ENCODE results near the gene SLC38A2.
"Not testable (repeated sequence)": the region's sequence is repeated elsewhere in the genome, so short reads cannot be mapped to it uniquely, and the experiment has no call there.

The SLC38A2 gene

DNA sequence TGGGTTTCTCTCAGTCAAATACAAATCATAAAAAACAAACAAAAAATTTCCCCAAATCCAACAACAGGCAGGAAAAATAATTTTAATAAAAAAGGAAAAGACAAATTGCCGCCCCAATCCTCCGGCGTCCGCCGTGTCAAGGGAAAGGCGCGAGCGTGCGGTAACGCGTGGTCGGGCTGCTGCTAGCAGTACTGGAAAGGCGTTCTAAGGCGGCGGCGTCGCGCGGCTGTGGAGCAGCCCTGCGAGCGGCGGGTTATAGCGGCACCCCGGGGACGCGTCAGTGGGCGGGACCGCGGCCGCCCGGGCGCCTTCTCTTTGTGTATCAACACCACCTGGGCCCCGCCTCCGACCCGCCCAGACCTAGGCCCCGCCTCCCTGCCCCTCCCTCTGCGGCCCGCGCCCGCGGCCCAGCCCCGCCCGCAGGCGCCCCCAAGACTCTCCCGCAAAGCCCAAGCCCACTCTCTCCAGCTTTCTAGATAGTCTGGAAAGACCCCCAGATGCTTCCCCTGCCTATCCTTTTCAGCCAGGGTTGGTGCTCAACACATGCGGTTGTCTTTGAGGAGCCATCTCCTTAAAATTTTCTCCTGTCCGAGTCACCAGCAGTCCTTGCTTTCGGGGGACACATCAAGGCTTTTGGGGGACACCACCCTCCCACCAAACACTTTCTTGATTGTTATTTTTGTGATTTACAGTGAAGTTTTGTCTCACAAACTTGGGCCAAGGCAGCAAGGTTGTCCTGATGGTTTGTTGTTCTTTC, at the start of gene SLC38A2:
Gene SLC38A2 (minus strand): TSS at position 230 of the 757 bp plus-strand sequence. CDS start 1,480 bp downstream, outside the sequence.
- DNase-seq = peak; percentile 80

DNA sequence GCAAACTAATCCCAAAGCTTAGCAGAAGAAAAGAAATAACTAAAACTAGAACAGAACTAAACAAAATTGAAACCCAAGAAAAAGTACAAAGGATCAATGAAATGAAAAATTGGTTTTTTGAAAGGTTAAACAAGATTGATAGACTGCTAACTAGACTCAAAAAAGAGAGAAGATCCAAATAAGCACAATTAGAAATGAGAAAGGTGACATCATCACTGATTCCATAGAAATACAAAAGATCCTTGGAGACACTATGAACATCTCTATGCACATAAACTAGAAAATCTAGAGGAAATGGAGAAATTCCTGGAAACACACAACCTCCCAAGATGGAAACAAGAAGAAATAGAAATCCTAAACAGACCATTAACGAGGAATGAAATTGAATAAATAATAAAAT, 47.1 kb upstream of the SLC38A2 start:
- DNase-seq = no peak

DNA sequence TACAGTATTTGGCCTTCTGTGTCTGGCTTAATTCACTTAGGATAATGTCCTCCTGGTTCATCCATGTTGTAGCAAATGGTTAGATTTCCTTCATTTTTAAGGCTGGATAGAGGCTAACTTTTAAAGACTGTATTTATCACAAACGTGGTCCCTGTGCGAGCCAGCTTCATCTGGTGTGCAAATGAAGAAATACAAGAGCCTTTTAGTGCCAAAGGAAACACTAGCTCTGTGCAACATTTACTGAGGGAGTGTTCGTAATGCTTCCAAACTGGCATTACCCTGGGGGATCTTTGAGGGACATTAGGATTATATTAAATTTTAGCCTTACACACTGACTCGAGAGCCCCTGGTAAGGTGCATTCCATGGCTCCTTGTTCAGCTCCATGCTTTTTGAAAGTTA, 43.0 kb upstream of the SLC38A2 start:
- no peak for DNase-seq

DNA sequence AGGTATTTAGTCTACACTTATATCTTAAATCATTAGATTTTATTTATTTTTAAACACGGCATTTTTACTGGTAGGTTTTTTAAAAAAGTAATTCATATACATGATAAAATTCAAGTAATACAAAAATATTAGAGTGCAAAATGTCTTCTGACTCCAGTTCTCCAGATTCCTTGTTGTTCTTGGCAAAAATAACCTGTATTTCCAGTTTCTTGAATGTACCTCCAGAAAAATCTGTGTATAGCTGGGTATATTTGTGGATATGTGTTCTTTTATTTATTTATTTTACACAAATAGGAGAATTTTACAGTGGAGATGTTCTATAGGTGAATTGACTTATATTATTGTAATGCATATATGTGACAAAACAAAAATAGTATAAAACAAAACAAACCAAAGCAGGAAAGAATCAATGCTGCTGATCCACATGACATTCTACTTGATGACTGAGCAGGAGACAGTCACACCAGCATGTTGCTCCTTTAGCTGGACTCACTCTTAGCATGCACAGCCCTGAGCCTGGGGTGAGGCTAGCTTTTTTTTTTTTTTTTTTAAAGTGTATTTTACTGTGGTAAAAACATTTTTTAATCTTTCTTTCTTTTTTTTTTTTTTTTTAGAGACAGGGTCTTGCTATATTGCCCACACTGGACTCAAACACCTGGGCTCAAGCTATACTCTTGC, 42.2 kb upstream of the SLC38A2 start:
- no peak for DNase-seq

DNA sequence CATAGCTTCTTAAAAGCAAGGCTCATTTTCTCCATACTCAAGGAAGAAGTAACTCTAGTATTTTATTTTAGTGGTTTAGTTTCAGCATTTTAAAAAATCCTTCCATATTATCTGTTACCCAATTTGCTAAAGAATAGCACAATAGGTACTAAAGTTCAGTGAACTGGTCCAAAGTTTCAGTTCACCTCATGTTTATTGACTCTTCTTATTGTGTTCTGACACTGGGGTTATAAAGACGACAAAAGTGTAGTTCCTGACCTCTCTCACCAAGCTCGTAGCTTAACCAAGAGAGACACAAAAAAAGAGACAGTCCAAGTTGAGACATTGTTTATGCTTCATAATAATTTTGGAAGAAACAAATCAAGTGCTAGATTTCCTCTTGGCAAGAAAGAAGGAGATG, 40.8 kb upstream of the SLC38A2 start:
- DNase-seq = no peak

DNA sequence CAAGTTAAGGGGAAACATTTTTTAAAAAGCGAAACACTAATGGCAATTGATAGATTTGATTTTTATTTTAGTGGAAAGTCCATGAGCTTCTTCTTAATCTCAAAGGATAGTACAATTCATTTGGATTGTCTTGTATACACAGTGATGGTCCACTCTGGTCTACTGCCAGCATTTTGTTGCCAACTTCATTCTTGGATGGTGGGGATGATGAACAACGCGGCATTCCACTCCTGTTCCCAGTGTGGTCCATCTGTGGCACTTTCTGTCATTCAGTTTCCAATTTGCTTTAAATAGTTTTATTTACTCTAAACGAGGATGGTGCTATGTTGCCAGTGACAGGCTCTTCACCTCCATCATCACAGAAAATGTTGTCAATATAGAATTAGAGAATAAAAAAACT, 40.3 kb upstream of the SLC38A2 start:
- no peak for DNase-seq

DNA sequence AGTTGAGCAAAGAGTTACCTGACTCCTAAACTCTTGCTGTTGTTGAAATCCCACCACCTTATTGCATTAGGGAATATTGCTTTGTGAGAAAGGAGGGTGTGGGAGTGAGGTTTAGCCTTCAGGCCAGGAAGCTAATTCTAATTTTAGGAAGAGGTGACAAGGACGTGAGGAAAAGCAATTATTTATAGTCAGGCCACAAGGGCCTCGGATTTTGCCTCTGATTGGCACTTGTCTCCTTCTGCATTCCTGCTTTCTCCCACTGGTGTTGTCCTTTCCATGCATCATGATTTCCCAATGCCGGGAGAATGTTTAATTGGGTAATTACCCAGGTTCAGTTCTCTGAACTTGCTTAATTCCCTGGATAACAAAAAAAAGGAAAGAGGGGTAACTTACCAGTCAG, 37.9 kb upstream of the SLC38A2 start:
- DNase-seq = no peak

DNA sequence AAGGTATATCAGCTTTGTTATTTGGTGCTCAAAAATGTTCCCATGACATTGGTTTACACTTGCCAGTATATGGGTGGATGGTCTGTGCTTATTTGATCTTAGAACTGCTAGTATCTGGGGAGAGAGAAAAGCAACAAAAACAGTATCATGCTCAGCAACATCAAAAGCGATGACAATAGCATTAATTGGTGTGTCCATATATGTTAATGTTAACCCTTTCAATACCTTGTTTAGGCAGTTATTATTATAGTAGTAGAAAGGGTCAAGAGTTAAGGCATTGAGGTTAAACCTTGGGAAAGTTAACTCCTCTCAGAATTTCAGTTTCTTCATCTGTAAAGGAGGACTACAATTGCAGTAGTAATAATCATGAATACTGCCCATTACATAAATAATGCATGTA, 37.4 kb upstream of the SLC38A2 start:
- no peak for DNase-seq

DNA sequence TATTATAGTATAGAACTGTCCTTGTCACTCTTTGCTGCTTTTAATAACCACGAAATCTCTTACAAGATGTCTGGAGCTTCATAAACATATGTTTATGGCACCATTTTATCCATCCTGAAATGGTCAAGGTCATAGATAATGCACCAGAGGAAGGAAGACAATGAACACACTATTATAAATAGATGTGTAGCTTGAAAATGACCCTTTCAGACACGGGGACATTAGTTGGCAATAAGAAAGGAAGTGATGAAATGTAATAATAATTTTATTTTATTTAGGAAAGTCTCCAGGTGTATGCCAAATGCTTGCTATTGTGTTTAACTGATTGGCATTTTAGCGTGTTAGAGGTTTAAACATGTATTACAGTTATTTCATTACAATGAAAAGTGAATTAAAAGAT, 36.8 kb upstream of the SLC38A2 start:
- DNase-seq = no peak

DNA sequence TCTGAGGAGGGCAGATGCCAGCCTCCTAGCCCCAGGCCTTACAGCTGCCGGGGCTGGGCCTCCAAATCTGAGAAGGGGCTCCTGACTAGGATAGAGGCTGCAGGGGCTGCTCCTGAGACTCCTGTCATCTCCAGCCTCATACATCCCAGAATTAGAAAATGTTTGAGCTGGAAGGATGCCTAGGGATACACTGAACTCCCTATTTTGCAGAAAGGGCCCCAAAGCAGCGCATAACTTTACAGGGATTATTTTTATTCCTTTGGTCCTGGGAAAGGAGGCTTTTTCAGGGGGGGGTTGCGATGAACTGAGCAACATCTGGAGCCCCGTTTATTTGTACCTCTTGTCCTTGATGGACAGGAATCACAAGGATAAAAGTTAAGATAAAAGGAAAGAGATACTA, 35.9 kb upstream of the SLC38A2 start:
- no peak for DNase-seq

DNA sequence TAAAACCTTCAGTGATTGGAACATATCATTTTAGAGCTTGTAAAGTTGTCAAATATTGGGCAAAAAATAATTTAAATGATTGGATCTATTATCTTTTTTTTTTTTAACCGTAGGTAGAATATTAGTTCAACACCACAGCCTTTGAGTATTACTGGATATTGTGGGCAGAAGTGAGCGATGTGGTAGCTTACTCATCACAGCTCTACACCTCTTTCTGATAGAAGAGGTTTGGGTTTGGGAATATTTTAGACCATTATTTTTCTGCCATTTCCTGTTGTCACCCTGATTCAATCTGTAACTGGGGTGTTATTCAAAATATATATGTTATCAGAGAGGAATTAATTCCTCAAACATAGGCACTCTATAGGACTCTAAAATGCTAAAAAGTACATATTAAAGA, 34.8 kb upstream of the SLC38A2 start:
- no peak for DNase-seq

DNA sequence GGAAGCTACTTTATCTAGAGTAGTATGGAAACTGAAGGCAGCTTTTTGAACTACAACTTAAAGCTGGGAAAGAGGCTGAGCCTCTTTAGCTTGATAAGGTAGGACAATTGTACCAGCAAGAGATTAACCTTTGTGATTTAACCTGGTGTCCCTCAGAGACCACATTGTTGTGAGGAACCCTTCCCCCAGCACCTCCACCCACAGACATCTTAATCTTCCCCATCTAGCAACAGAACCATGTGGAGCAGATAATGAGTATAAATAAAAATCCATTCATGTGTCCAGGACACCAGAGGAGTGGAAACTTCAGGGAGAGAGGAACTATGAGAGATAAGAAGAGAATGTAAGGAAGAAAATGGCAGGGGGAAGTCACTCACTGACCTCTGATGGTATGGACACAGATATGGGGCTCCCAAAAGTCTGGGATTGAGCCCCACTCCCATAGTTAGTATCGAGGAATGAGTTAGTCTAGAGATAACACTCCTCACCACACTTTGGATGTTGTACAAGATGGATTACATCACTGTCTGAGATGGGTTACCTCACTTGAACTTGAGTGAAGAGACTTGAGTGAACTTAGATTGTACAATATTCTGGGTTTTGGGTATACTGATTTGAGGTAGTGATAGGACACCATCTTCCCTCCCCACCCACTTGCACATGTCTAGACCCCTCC, 33.9 kb upstream of the SLC38A2 start:
- no peak for DNase-seq

DNA sequence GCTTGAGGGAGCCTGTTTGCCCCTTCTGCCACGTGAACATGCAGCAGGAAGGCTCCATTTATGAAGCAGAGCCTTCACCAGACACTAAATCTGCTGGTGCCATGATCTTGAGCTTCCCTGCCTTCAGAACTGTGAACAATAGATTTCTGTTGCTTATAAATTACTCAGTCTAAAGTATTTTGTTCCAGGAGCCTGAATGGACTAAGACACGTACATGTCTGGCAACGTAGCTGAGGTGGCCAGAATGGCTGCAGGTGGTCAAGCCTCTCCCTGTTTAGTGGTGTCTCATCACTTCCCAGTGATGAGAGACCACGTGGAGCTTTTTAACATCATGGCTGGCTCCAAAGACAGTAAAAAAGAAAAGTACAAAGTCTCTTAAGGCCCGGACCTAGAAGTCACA, 32.2 kb upstream of the SLC38A2 start:
- no peak for DNase-seq

DNA sequence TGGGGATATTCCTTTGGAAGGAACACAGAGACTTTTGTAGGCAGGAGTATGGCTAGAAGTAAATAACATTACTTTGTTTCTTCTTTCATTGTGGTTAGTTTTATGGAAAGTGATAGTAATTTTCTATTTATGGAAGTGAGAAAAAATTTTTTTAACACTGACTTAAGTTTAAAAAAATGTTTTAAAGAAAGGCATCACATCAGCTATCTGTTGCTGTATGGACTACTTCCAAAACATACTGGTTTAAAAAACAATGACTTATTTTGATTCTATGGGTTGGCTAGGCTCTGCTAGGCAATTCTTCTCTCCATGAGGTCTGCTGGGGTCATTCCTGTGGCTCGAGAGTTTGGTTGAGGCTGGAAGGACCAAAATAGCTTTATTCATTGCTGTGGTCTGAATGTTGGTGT, 31.7 kb upstream of the SLC38A2 start:
- DNase-seq = no peak

DNA sequence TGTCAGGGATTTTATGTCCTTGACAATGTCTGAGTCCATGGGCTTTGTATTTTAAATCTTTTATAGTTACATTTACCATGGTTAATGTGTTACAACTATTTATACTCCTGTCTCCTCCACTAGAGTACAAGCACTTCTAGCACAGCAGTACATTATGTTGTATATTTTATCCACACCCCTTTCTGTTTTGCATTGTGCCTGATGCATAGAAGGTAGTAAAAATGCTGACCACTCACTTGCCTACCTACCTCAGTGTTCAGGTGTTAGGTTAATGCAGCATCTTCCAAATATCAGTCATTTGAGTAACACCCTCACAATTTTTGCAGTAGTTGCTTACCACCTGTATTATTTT, 31.1 kb upstream of the SLC38A2 start:
- DNase-seq = no peak

DNA sequence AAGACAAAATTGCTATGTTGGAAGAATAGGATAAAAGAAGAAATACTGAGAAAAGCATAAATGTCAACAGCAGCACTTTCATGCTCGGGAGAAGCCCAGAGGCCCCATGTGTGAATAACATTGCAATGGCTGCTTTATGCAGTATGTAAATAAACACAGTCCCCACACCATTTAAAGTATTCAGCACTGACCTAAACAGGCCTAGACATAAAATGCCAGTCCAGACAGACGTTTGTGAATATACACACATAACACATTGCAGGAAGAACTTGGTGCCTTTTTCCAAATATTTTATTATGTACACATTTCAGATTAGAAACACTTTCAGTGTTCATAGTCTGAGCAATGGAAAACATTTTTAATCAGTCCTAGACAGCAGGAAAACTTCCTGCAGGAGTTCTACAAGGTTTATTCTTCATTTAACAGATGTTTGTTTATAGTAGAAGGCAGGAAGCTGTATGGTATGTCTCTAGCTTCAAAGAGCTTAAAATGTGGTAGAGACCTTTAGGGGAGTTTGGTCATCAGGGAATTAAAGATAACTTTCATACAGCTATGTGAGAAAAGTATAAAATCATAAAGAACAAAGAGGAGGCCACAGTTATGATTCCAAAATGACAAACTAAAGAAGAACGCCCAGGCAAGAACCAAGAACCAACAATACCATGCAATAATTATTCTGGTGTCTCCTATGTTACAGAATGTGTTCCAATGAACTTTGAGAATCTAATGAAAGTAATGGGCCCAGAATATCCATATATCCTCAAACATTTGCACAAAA, 30.6 kb upstream of the SLC38A2 start:
- DNase-seq = no peak

DNA sequence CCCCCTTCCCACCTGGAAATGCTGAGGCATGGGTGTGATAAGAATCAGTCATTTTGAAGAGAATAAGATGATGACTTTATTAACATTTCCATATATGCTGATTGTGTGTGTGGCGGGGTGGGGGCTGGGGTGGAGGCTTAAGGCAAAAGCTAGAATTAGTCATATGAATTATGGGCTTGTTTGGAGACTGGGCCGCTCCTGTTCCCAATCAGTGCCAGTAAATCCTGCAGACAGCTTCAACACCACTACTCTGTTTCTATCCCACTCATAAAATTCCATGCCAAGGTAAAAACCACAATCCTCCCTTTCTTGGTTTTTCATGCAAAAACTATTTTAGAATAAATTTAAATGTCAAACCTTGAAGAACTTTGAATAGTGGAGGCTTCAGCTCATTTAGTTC, 29.9 kb upstream of the SLC38A2 start:
- no peak for DNase-seq

DNA sequence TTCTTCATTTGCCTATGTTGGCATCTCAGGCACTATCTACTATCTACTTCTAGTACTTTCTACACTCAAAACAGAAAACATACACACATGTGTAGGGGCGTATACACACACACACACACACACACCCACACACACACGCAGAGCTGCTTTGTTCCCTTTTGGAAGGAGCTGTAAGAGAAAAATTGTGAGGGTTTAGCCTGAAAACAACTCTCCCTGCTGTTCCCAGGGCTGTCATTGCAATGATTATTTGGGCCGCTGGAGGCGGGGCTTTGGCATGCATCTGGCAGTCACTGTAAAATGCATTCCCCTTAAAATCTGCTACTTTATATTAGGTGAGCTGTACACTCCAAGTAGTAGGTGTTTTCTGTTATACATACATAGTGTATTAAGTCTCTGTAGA, 29.1 kb upstream of the SLC38A2 start:
- DNase-seq = no peak

DNA sequence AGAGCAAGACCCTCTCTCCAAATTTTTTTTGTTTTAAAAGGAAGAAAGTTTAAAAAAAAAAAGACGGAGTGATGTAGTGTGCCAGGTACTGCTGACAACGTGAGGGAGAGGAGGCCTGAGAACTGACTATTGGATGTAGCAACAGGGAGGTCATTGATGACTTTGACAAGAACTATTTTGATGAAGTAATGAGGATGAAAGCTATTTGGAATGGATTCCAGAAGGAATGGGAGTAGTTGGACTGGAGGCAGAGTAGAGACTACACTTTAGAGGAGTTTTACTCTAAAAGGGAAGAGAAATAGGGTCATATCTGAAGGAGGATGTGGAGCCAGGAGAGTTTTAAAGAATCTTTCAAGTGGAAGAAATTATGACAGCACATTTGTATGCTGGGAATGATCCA, 27.8 kb upstream of the SLC38A2 start:
- DNase-seq = no peak

DNA sequence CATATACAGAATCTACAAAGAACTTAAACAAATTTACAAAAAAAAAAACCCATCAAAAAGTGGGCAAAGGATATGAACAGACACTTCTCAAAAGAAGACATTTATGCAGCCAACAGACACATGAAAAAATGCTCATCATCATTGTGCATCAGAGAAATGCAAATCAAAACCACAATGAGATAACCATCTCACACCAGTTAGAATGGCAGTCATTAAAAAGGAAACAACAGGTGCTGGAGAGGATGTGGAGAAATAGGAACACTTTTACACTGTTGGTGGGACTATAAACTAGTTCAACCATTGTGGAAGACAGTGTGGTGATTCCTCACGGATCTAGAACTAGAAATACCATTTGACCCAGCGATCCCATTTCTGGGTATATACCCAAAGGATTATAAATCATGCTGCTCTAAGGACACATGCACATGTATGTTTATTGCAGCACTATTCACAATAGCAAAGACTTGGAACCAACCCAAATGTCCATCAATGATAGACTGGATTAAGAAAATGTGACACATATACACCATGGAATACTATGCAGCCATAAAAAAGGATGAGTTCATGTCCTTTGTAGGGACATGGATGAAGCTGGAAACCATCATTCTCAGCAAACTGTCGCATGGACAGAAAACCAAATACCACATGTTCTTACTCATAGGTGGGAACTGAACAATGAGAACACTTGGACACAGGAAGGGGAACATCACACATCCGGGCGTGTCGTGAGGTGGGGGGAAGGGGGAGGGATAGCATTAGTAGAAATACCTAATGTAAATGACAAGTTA, 27.1 kb upstream of the SLC38A2 start:
- DNase-seq = not testable (repeated sequence)

DNA sequence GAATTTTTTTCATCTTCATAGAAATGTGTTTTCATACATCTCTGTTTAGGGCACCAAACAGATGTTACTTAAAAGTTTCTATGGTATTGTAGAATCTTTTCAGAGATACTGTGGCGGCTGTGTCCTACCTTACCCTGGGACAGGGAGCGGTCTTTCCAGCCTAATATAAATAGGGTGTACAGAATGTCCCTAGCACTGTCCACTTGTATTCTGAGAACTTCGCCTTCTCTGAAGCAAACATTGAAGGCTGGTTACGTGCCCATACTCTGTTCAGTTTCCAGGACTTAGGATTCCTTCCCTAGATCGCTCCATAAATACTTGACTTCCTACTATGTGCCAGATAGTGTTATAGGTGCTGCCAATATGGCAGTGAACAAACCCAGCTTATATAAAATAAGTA, 24.3 kb upstream of the SLC38A2 start:
- no peak for DNase-seq

DNA sequence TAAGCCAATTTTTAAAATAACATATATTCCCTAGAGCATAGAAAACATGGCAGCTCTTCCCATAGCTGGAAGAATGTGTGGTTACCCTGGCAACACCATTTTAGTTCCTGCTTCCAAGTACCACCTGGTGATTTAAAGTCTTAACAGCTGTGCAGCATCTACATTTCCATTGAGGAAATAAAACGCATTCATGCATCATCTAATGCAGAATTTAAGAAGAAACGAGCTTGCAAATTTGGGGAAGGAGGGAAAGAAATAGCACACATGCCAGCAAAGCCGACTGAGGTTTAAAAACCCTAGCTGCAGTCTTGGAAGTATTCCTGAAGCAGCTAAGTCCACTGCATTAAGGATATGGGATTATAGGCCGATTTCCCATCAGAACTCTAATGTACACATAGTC, 22.8 kb upstream of the SLC38A2 start:
- DNase-seq = no peak

DNA sequence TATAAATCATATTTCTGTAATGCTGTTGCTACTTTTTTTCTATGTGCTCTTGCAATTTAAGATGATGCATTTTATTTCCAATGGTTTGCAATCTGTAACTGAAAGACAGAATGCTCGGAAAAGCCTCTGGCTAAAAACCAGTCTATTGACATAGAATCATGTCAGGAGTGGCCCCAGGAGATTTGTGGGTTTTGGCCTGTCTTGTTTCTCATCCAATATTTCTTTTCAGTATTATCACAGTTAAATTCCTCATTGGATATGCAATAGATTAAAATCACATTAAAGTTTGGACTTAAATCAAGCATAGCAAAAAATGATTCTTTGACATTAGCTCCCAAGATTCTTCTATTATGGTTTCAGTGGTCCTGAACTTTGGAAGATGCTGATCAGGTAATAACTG, 19.1 kb upstream of the SLC38A2 start:
- no peak for DNase-seq

Data from KG1 (cell line).